Mammary epithelial cell (primary cell): Measurements from ENCODE around the gene C6orf52.

ENCODE experiments used
- CTCF ChIP-seq, 2 donors: IDR thresholded peaks in 1 of 2; conservative IDR thresholded peaks in 1 of 2; 2 replicates each; pipeline ENCODE4 v1.5.1; 2011 to 2012; ENCODE audit warnings: inconsistent platforms in 2 of 2, low read length in 2 of 2, mild to moderate bottlenecking in 2 of 2, control low read depth in 1 of 2, low read depth in 1 of 2; ENCODE audit not compliant: insufficient read depth in 1 of 2; ENCODE audit errors: extremely low read depth in 1 of 2
- EZH2 ChIP-seq: IDR thresholded peaks from 2 replicates; pipeline ENCODE4 v1.6.1; 2012; ENCODE audit warnings: low read length, inconsistent platforms, borderline replicate concordance

- TF ChIP-seq CTCF (conservative IDR thresholded peaks at IDR 0.05 in 1 of 2, IDR thresholded peaks at IDR 0.05 in 1 of 2; ENCODE audit: extremely low read depth in 1 of 2, insufficient read depth in 1 of 2, low read depth in 1 of 2, low read length in 2 of 2): no peak
- TF ChIP-seq EZH2: no peak
Observed at GRCh38 chr6:10736731-10737130, 42.3 kb upstream of the C6orf52 start.
